Measurements from ENCODE around the gene STRN4.
"Not testable (repeated sequence)": the region's sequence is repeated elsewhere in the genome, so short reads cannot be mapped to it uniquely, and the experiment has no call there.

STRN4 gene

GRCh38 chr19:46717034-46717715 is 29.1 kb downstream of the STRN4 start, which contains the start of gene PRKD2:
TSS of gene PRKD2 (minus strand) at chr19:46717114. CDS start at chr19:46716370, 744 bp downstream.
- peak within 1 kb of the TSS; percentile 88 for H3K4me3 ChIP-seq (ENCODE audit: low read depth, low read length)

DNA sequence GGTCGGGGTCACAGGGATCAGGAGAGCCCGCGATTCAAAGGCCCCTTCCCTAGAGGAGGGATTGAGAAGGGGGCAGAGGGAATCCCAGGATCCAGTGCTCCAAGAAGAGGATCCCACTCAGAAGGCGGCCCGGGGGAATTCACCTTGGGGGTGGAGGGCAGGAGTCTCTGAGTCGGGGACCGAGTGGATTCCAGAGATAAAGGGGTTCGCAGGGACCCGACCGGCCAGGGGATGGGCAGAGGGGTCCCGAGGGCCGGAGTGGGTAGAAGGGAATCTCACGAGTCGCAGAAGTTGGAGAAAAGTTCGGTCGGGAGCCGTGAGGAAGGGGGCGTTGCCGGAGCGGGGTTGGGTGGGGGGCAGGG is 29.6 kb downstream of the STRN4 start:
- Histone ChIP-seq H3K4me1 (ENCODE audit: control insufficient read depth, insufficient read depth, low read length) (peaks cover 16% of the 10 kb centered on the region), H3K4me3 (ENCODE audit: low read depth, low read length) (peak overlapping the region; percentile 88), H3K27ac (ENCODE audit: low read depth, low read length) (peak overlapping the region; percentile 76), H3K9me3 (ENCODE audit: control insufficient read depth, insufficient read depth, low read length) (no peaks in the 10 kb centered on the region), H3K36me3 (ENCODE audit: control insufficient read depth, insufficient read depth, low read length) (peaks cover 26% of the 10 kb centered on the region), H3K9ac (ENCODE audit: low read depth, low read length) (peak overlapping the region; percentile 54), H3K27me3 (ENCODE audit: control insufficient read depth, insufficient read depth, low read length) (no peaks in the 10 kb centered on the region)

More at GRCh38 chr19:46717034-46717715, 29.1 kb downstream of the STRN4 start, which contains the start of gene PRKD2:
- no peaks in the 10 kb centered on the region for H3K9me3 ChIP-seq (ENCODE audit: control insufficient read depth, insufficient read depth, low read length)
- peak within 1 kb of the TSS; percentile 61 for H3K9ac ChIP-seq (ENCODE audit: low read depth, low read length)
- H3K27ac ChIP-seq (ENCODE audit: low read depth, low read length), result peak within 1 kb of the TSS; percentile 76
- H3K4me1 ChIP-seq (ENCODE audit: control insufficient read depth, insufficient read depth, low read length), result peaks cover 16% of the 10 kb centered on the region
- H3K27me3 ChIP-seq (ENCODE audit: control insufficient read depth, insufficient read depth, low read length), result no peaks in the 10 kb centered on the region
- peaks cover 31% of the 10 kb centered on the region for H3K36me3 ChIP-seq (ENCODE audit: control insufficient read depth, insufficient read depth, low read length)

GRCh38 chr19:46715975-46716671 is 30.1 kb downstream of the STRN4 start:
- Histone ChIP-seq H3K9ac (ENCODE audit: low read depth, low read length) (peak overlapping the region; percentile 61), H3K9me3 (ENCODE audit: control insufficient read depth, insufficient read depth, low read length) (no peaks in the 10 kb centered on the region), H3K27ac (ENCODE audit: low read depth, low read length) (peak overlapping the region; percentile 76), H3K4me1 (ENCODE audit: control insufficient read depth, insufficient read depth, low read length) (peaks cover 16% of the 10 kb centered on the region), H3K27me3 (ENCODE audit: control insufficient read depth, insufficient read depth, low read length) (no peaks in the 10 kb centered on the region), H3K36me3 (ENCODE audit: control insufficient read depth, insufficient read depth, low read length) (peaks cover 21% of the 10 kb centered on the region), H3K4me3 (ENCODE audit: low read depth, low read length) (peak overlapping the region; percentile 88)

GRCh38 chr19:46715620-46715974 is 30.7 kb downstream of the STRN4 start:
- Histone ChIP-seq H3K36me3 (ENCODE audit: control insufficient read depth, insufficient read depth, low read length) (peaks cover 16% of the 10 kb centered on the region), H3K4me1 (ENCODE audit: control insufficient read depth, insufficient read depth, low read length) (peaks cover 16% of the 10 kb centered on the region), H3K9ac (ENCODE audit: low read depth, low read length) (0 out of 2 replicates have a peak overlapping the region, but pooled peaks have one; percentile 61), H3K9me3 (ENCODE audit: control insufficient read depth, insufficient read depth, low read length) (no peaks in the 10 kb centered on the region), H3K4me3 (ENCODE audit: low read depth, low read length) (peak overlapping the region; percentile 88), H3K27ac (ENCODE audit: low read depth, low read length) (no peak overlapping the region), H3K27me3 (ENCODE audit: control insufficient read depth, insufficient read depth, low read length) (no peaks in the 10 kb centered on the region)

GRCh38 chr19:46714444-46715106 is 31.7 kb downstream of the STRN4 start:
- peak overlapping the region; percentile 91 for H3K27ac ChIP-seq (ENCODE audit: low read depth, low read length)
- H3K9ac ChIP-seq (ENCODE audit: low read depth, low read length), result peak overlapping the region; percentile 51; the same call in 1 of the 2 replicates
- peaks cover 12% of the 10 kb centered on the region for H3K36me3 ChIP-seq (ENCODE audit: control insufficient read depth, insufficient read depth, low read length)
- H3K9me3 ChIP-seq (ENCODE audit: control insufficient read depth, insufficient read depth, low read length), result no peaks in the 10 kb centered on the region
- peak overlapping the region; percentile 88 for H3K4me3 ChIP-seq (ENCODE audit: low read depth, low read length)
- H3K27me3 ChIP-seq (ENCODE audit: control insufficient read depth, insufficient read depth, low read length), result no peaks in the 10 kb centered on the region
- peaks cover 16% of the 10 kb centered on the region for H3K4me1 ChIP-seq (ENCODE audit: control insufficient read depth, insufficient read depth, low read length)

DNA sequence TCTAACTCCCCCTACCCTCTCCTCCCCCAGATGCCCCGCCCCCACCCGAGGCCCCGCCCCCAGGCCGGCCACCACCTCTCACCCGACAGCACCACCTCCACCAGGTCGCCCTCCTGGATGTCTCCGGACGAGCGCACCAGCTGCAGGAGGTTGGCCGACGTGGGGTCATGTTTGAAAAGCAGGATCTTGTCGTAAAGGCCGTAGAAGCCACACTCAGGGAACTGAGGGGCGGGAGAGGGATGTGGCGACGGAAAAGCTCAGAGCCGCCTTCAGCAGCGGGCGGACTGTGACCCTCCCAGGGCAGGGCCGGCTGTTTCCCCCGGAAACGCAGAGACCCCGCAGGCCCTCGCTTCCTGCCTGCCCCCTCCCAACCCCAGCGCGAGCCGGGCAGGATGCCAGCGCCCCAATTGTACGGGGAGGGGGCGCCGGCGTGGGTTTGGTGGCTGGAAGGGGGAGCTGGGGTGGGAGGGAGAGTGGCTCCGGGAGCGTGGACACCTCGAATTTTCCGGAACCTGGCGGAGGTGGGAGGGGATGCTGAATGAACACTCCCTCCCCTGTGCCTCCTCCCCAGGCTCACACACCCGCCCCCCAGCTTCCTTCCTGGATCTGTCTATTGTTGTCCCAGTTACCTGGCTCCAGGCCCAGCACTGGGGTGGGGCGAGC is 32.3 kb downstream of the STRN4 start:
- H3K36me3 ChIP-seq (ENCODE audit: control insufficient read depth, insufficient read depth, low read length), result peaks cover 14% of the 10 kb centered on the region
- H3K9ac ChIP-seq (ENCODE audit: low read depth, low read length), result no peak overlapping the region
- peak overlapping the region; percentile 91 for H3K27ac ChIP-seq (ENCODE audit: low read depth, low read length)
- peaks cover 16% of the 10 kb centered on the region for H3K4me1 ChIP-seq (ENCODE audit: control insufficient read depth, insufficient read depth, low read length)
- H3K9me3 ChIP-seq (ENCODE audit: control insufficient read depth, insufficient read depth, low read length), result no peaks in the 10 kb centered on the region
- peak overlapping the region; percentile 88 for H3K4me3 ChIP-seq (ENCODE audit: low read depth, low read length)
- H3K27me3 ChIP-seq (ENCODE audit: control insufficient read depth, insufficient read depth, low read length), result no peaks in the 10 kb centered on the region

GRCh38 chr19:46712768-46713338 is 33.4 kb downstream of the STRN4 start:
- H3K9ac ChIP-seq (ENCODE audit: low read depth, low read length); H3K4me3 ChIP-seq (ENCODE audit: low read depth, low read length); H3K9me3 ChIP-seq (ENCODE audit: control insufficient read depth, insufficient read depth, low read length); H3K27ac ChIP-seq (ENCODE audit: low read depth, low read length); H3K27me3 ChIP-seq (ENCODE audit: control insufficient read depth, insufficient read depth, low read length): not testable (repeated sequence)
- Histone ChIP-seq H3K4me1 (ENCODE audit: control insufficient read depth, insufficient read depth, low read length) (peaks cover 12% of the 10 kb centered on the region), H3K36me3 (ENCODE audit: control insufficient read depth, insufficient read depth, low read length) (peaks cover 21% of the 10 kb centered on the region)

DNA sequence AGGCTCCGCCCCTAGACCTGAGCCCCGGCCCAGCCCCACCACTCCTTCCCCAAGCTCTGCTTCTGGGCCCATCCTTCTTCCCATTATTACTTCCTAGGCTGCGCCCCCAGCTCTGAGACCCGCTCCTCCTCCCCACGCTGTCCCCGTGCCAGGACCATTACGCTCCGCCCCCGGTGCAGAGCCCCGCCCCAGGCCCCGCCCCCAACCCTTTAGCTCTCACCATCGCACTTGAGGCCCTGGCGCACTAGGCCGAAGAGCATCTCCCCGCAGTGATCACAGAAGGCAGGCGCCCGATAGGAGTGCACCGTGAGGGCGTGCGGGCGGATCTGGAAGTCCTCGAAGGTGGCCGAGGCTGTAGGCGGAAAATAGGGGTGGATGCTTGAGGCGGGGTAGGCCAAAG is 35.6 kb downstream of the STRN4 start:
- H3K36me3 ChIP-seq (ENCODE audit: control insufficient read depth, insufficient read depth, low read length), result peaks cover 36% of the 10 kb centered on the region
- no peak overlapping the region for H3K9ac ChIP-seq (ENCODE audit: low read depth, low read length)
- no peak overlapping the region for H3K27ac ChIP-seq (ENCODE audit: low read depth, low read length)

GRCh38 chr19:46704379-46705076 is 41.7 kb downstream of the STRN4 start:
- no peaks in the 10 kb centered on the region for H3K4me1 ChIP-seq (ENCODE audit: control insufficient read depth, insufficient read depth, low read length)
- no peak overlapping the region for H3K9ac ChIP-seq (ENCODE audit: low read depth, low read length)
- no peak overlapping the region for H3K4me3 ChIP-seq (ENCODE audit: low read depth, low read length)
- H3K9me3 ChIP-seq (ENCODE audit: control insufficient read depth, insufficient read depth, low read length), result no peaks in the 10 kb centered on the region
- no peak overlapping the region for H3K27ac ChIP-seq (ENCODE audit: low read depth, low read length)
- no peaks in the 10 kb centered on the region for H3K27me3 ChIP-seq (ENCODE audit: control insufficient read depth, insufficient read depth, low read length)
- H3K36me3 ChIP-seq (ENCODE audit: control insufficient read depth, insufficient read depth, low read length), result peaks cover 74% of the 10 kb centered on the region

More for the DNA sequence above, 35.6 kb downstream of the STRN4 start:
- Histone ChIP-seq H3K9me3 (ENCODE audit: control insufficient read depth, insufficient read depth, low read length) (no peaks in the 10 kb centered on the region), H3K4me1 (ENCODE audit: control insufficient read depth, insufficient read depth, low read length) (peaks cover 9% of the 10 kb centered on the region), H3K27me3 (ENCODE audit: control insufficient read depth, insufficient read depth, low read length) (no peaks in the 10 kb centered on the region), H3K4me3 (ENCODE audit: low read depth, low read length) (no peak overlapping the region)

DNA sequence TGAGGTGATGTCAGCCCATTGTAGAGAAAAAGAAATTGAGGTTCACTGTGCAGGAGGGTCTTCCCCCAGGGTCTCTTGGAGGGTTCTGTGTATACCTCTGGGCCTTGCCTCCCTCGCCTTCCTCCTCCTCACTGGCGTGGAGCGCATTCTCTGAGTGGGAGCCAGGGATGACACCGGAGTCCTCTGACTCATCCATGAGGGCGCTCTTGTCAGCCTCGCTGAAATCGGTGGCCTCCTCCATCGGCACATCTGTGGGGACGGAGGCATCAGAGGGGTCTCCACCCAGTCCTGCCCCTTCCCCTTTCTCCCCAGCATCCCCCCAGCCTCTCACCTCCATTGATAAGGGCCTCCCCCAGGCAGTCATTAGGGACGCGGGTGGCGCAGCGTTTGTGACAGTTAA is 45.5 kb downstream of the STRN4 start:
- H3K4me3 ChIP-seq (ENCODE audit: low read depth, low read length), result no peak overlapping the region
- H3K27me3 ChIP-seq (ENCODE audit: control insufficient read depth, insufficient read depth, low read length), result no peaks in the 10 kb centered on the region
- peaks cover 70% of the 10 kb centered on the region for H3K36me3 ChIP-seq (ENCODE audit: control insufficient read depth, insufficient read depth, low read length)
- peaks cover 5% of the 10 kb centered on the region for H3K4me1 ChIP-seq (ENCODE audit: control insufficient read depth, insufficient read depth, low read length)
- no peak overlapping the region for H3K9ac ChIP-seq (ENCODE audit: low read depth, low read length)
- no peak overlapping the region for H3K27ac ChIP-seq (ENCODE audit: low read depth, low read length)
- no peaks in the 10 kb centered on the region for H3K9me3 ChIP-seq (ENCODE audit: control insufficient read depth, insufficient read depth, low read length)
